ENCODE measurements around the gene AFF1. TPM values are rescaled to one million over a fixed set of nuclear protein-coding genes. Genes with fewer than 3 reads are reported as not detected.
A peak's percentile ranks its signal among the peaks of the same experiment; 100 is the strongest.

The AFF1 gene
- polyA plus RNA-seq, 3 donors from 2014 or later: 10.1 to 35.3 (median 13.9) TPM

DNA sequence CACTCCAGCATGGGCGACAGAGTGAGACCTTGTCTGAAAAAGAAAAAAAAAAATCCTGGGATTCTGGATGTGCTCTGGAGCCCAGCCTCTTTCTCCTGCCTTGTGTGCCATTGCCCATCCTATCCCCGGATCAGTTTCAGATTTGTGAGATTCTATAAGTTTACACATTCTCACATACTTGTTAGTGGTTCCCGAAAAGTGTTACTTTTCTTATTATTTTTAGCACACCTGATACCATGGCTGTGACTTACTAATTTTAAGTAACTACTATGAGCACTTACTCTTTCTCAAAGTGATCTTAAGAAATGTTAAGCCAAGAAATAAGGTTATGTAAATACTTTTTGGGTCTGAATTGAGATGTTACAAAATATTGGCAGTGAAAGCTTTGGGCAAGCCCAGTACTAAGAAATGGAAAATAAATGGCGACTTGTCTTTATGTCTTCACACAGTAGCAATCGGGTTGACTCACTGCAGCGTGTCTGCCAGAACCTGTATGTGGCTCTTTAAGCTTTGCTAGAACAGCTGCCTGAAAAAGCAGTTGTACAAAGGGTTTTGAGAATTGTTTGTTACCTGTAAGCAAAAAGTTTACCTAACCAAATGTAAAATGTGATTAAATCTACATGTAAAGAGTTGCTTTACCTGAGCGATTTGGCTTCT is 166.9 kb downstream of the AFF1 start:
- H3K27ac Mint-ChIP-seq: peak overlapping the region in 2 of 6 donors; percentile 6 to 55
- H3K4me1 Mint-ChIP-seq: peaks cover 46 to 57% of the 10 kb centered on the region in 2 donors
- no peak for DNase-seq
- H3K27me3 Mint-ChIP-seq (ENCODE audit: low read depth in 3 of 3): no peaks in the 10 kb centered on the region
- no peaks in the 10 kb centered on the region for H3K9me3 Mint-ChIP-seq
- no peak overlapping the region for H3K4me3 Mint-ChIP-seq
- peaks cover 0 to 4% (median 3%) of the 10 kb centered on the region in 3 donors for H3K36me3 Mint-ChIP-seq

DNA sequence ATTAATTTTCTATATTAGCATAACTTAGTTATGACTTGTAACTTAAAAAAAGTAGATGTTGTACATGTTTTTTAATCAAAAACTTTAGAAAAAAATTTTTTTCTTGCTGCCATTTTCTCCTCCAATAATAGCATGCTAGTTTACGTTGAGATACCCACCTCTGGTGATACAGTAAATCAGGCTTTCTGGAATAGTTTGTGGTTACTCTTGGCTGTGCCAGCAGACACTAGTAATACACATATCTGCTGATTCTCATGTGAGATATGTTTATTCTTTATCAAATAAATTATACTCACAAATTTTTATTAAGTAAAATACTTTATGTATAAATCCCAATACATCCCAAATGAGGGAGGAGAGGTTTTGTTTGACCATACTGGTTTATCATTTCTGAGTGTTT is 168.3 kb downstream of the AFF1 start:
- Mint-ChIP-seq H3K4me3 (no peak overlapping the region), H3K27me3 (ENCODE audit: low read depth in 3 of 3) (no peaks in the 10 kb centered on the region), H3K9me3 (no peaks in the 10 kb centered on the region), H3K4me1 (peaks cover 37 to 45% of the 10 kb centered on the region in 2 donors), H3K27ac (peak overlapping the region in 4 of 6 donors; percentile 4 to 57 (median 46)), H3K36me3 (peaks cover 0 to 13% (median 0%) of the 10 kb centered on the region in 3 donors)
- no peak for DNase-seq

DNA sequence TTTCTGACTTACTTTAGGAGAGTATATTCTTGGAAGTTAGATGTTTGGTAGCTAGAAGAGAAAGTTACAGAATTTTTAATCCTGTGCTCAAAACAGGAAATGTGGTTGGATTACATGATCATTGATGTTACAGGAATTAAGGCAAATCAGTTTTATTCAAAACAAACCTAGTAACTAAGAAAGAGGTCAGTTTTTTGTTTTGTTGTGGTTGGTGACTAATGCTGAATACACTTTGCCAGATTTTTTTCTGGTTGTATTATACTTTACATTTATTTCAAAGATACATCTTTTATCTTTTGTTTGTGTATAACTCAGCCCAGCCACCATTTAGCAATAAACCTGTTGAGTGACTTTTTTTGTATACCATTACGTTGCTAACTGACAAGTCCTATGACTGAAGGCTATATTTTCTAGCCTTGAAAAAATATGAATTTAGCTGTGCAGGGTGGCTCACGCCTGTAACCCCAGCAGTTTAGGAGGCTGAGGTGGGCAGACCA is 168.9 kb downstream of the AFF1 start:
- H3K4me1 Mint-ChIP-seq: peaks cover 36 to 45% of the 10 kb centered on the region in 2 donors
- peak overlapping the region in 1 of 5 donors; percentile 34 for H3K4me3 Mint-ChIP-seq
- H3K9me3 Mint-ChIP-seq: no peaks in the 10 kb centered on the region
- H3K27me3 Mint-ChIP-seq (ENCODE audit: low read depth in 3 of 3): no peaks in the 10 kb centered on the region
- no peak for DNase-seq
- H3K27ac Mint-ChIP-seq: peak overlapping the region in 5 of 6 donors; percentile 36 to 65 (median 56)
- H3K36me3 Mint-ChIP-seq: peaks cover 0 to 19% (median 3%) of the 10 kb centered on the region in 3 donors

DNA sequence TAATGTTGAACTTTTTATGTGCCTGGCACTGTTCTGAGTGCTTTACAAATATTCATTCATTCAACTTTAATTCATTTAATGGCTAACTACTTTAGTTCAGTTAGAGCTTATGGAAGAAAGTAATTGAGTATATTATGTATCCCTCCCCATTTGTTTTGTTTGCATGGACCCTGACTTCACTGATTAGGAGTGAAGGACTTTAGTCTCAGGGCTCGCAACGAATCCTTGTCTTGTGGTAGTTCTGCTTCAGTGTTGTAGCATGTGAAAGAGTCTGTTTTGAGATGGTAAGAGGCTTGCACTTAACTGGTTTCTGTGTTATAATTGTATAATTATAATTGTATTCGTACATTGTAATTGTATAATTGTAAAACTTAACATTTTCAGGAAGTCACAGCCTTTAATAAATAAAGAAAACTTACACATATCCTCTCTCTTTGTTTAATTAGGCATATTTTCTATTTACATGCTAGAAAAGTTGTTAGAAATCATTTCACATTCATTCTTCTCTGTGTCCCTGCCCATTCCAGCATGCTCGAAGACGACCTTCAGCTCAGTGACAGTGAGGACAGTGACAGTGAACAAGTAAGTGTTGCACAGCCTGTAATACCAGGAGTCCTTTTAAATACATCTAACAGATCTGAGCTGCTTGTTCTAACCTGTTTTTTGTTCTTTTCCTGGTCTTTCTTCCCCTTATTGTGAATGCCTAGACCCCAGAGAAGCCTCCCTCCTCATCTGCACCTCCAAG is 170.5 kb downstream of the AFF1 start:
- H3K9me3 Mint-ChIP-seq: no peaks in the 10 kb centered on the region
- peaks cover 34 to 45% of the 10 kb centered on the region in 2 donors for H3K4me1 Mint-ChIP-seq
- H3K27ac Mint-ChIP-seq: peak overlapping the region in 2 of 6 donors; percentile 23 to 51
- DNase-seq: no peak
- no peak overlapping the region for H3K4me3 Mint-ChIP-seq
- H3K36me3 Mint-ChIP-seq: peaks cover 0 to 27% (median 10%) of the 10 kb centered on the region in 3 donors
- no peaks in the 10 kb centered on the region for H3K27me3 Mint-ChIP-seq (ENCODE audit: low read depth in 3 of 3)

DNA sequence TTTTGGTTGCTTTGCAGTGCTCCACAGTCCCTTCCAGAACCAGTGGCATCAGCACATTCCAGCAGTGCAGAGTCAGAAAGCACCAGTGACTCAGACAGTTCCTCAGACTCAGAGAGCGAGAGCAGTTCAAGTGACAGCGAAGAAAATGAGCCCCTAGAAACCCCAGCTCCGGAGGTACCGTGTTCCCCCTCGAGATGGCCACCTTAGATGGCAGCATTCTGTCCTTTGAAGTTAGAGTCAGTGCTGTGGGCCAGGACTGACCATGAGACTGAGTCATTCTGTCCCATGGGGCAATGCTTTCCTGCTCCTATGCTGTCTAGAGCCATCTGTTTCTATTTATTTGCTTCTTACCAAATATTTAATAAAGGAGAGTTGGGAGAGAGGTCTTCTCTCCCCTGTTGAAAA is 173.3 kb downstream of the AFF1 start:
- H3K36me3 Mint-ChIP-seq: peaks cover 0 to 30% (median 10%) of the 10 kb centered on the region in 3 donors
- no peak for DNase-seq
- no peaks in the 10 kb centered on the region for H3K27me3 Mint-ChIP-seq (ENCODE audit: low read depth in 3 of 3)
- H3K4me1 Mint-ChIP-seq: peaks cover 33 to 42% of the 10 kb centered on the region in 2 donors
- no peak overlapping the region for H3K4me3 Mint-ChIP-seq
- H3K9me3 Mint-ChIP-seq: no peaks in the 10 kb centered on the region
- peak overlapping the region in 2 of 6 donors; percentile 30 to 57 for H3K27ac Mint-ChIP-seq

DNA sequence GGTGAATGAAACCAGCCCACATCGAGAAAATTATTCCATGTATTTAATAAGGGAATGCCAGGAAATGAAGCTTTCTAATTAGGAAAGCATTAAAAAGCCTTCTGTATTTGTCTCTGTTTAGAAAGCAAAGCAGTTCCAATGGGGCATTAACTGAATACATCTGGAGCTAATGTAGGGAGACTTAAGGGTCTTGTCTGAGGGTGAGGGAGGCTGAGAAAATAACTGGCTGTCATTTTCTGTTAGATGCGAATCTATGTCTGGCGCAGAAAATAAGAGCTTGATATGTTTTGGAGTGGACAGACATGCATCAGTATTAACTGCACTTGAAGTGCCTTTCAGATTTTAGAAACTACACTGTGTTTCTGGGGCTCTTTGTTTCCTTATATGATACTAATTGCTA is 174.3 kb downstream of the AFF1 start:
- Mint-ChIP-seq H3K27me3 (ENCODE audit: low read depth in 3 of 3) (no peaks in the 10 kb centered on the region), H3K4me3 (no peak overlapping the region), H3K27ac (peak overlapping the region in 5 of 6 donors; percentile 24 to 65 (median 42)), H3K9me3 (no peaks in the 10 kb centered on the region), H3K4me1 (peaks cover 24 to 37% of the 10 kb centered on the region in 2 donors), H3K36me3 (peaks cover under 1 to 36% (median 10%) of the 10 kb centered on the region in 3 donors)
- no peak for DNase-seq

DNA sequence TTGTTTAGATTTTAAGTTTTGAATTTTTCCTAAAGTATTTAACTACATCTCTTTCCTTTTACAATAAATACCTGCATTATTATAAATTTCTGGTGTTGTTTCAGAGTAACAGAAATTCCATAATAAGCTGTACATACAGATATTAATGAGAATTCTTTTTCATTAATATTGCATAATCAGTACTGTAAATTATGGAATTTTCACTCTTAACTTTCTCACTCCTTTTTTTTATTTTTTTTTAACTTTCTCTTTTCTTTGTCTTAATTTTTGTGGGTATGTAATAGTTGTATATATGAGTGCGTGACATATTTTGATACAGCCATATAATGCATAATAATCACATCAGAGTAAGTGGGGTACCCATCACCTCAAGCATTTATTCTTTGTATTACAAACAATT is 175.1 kb downstream of the AFF1 start:
- Mint-ChIP-seq H3K36me3 (peaks cover 3 to 38% (median 10%) of the 10 kb centered on the region in 3 donors), H3K4me3 (no peak overlapping the region), H3K4me1 (peaks cover 18 to 29% of the 10 kb centered on the region in 2 donors), H3K9me3 (no peaks in the 10 kb centered on the region), H3K27me3 (ENCODE audit: low read depth in 3 of 3) (no peaks in the 10 kb centered on the region), H3K27ac (no peak overlapping the region)
- DNase-seq: no peak

DNA sequence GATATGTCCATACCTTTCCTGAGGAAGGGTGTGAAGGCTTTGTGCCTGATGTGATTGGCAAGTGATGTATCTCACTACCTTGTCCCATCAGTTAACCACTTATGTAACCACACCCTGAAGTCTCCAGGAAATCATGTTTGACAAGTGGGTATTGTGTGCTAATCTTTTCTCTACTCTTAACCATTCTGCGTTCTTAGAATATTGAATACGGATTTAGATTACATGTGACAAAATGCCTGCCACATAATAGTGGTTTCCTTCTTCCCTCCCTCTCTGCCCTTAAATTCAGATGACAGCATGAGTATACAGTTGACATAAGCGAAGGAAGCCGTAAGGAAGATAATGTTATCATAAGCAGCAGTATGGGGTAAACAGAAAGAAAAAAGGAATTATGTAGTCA is 177.3 kb downstream of the AFF1 start:
- no peaks in the 10 kb centered on the region for H3K9me3 Mint-ChIP-seq
- H3K27ac Mint-ChIP-seq: peak overlapping the region; percentile 13 to 84 (median 74)
- H3K36me3 Mint-ChIP-seq: peaks cover 10 to 51% (median 15%) of the 10 kb centered on the region in 3 donors
- peaks cover 0 to 1% (median 0%) of the 10 kb centered on the region in 3 donors for H3K27me3 Mint-ChIP-seq (ENCODE audit: low read depth in 3 of 3)
- H3K4me1 Mint-ChIP-seq: peaks cover 16 to 21% of the 10 kb centered on the region in 2 donors
- DNase-seq: no peak
- H3K4me3 Mint-ChIP-seq: peak overlapping the region in 3 of 5 donors; percentile 26 to 46 (median 34)

DNA sequence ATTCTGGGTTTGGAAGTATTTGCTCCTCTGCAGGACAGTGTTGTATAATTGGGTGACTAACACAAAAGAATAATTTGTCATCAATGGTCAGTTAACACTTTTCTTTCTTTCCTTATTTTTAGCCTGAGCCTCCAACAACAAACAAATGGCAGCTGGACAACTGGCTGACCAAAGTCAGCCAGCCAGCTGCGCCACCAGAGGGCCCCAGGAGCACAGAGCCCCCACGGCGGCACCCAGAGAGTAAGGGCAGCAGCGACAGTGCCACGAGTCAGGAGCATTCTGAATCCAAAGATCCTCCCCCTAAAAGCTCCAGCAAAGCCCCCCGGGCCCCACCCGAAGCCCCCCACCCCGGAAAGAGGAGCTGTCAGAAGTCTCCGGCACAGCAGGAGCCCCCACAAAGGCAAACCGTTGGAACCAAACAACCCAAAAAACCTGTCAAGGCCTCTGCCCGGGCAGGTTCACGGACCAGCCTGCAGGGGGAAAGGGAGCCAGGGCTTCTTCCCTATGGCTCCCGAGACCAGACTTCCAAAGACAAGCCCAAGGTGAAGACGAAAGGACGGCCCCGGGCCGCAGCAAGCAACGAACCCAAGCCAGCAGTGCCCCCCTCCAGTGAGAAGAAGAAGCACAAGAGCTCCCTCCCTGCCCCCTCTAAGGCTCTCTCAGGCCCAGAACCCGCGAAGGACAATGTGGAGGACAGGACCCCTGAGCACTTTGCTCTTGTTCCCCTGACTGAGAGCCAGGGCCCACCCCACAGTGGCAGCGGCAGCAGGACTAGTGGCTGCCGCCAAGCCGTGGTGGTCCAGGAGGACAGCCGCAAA is 179.6 kb downstream of the AFF1 start:
- H3K9me3 Mint-ChIP-seq: no peaks in the 10 kb centered on the region
- no peak overlapping the region for H3K4me3 Mint-ChIP-seq
- H3K4me1 Mint-ChIP-seq: peaks cover 18 to 21% of the 10 kb centered on the region in 2 donors
- peaks cover 0 to 34% (median 15%) of the 10 kb centered on the region in 3 donors for H3K36me3 Mint-ChIP-seq
- peaks cover 0 to 1% (median 0%) of the 10 kb centered on the region in 3 donors for H3K27me3 Mint-ChIP-seq (ENCODE audit: low read depth in 3 of 3)
- no peak overlapping the region for H3K27ac Mint-ChIP-seq
- DNase-seq: no peak

DNA sequence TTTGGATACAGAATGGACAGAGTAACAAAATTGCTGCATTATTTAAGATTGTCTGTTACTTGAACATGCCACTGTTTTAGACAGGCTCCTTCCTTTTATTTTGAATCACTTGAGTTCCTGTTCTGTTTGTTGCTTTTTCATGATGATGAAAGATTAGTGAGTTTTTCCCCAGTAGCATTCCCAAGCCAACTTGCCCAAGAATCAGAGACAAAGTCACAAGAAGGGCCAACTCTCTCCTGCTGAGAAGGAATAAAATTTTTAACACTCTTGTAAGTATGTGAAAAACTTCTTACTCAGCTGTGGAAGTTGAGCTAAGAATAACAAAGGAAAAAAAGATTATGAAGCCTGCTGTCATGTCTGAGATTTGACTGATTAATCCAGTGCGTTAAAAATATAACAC is 181.4 kb downstream of the AFF1 start:
- Mint-ChIP-seq H3K27ac (no peak overlapping the region), H3K9me3 (no peaks in the 10 kb centered on the region), H3K4me3 (no peak overlapping the region), H3K4me1 (peaks cover 22 to 33% of the 10 kb centered on the region in 2 donors), H3K36me3 (peaks cover 3 to 44% (median 15%) of the 10 kb centered on the region in 3 donors), H3K27me3 (ENCODE audit: low read depth in 3 of 3) (peaks cover 0 to 4% (median 0%) of the 10 kb centered on the region in 3 donors)
- no peak for DNase-seq

DNA sequence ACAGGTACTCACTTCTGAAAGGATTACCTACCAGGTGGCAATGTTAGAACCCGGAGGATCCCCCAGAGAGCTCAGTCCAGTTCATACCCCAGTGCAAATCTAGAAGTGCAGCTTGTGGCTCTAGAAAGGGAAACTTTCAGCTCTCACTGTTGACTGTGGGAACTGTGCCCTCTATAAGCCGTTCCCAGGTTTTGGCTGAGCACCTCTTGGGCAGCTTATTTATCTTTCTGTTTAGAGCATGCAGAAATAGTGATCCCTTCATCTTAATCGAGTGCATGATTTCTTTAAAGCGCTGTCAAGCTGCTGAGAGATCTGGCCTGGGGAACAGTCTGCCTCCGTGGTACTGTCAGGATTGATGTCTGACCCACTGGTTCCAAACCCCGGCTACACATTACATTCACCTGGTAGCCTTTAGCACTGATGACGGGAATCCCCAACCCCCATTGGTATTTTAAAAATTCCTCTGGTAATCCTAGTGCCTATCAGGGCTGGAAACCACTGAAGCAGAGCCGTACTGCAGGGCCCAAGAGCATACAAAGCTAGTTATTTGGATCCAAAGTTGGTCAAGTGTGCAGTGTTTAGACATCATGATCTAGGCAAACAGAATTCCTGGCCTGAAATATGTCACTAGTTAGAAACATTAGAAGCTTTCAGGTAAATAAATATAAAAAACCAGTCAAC is 182.4 kb downstream of the AFF1 start:
- Mint-ChIP-seq H3K9me3 (no peaks in the 10 kb centered on the region), H3K4me1 (peaks cover 18 to 36% of the 10 kb centered on the region in 2 donors), H3K27ac (peak overlapping the region in 2 of 6 donors; percentile 29 to 49), H3K36me3 (peaks cover 3 to 38% (median 15%) of the 10 kb centered on the region in 3 donors), H3K4me3 (no peak overlapping the region), H3K27me3 (ENCODE audit: low read depth in 3 of 3) (peaks cover 0 to 6% (median 0%) of the 10 kb centered on the region in 3 donors)
- no peak for DNase-seq

DNA sequence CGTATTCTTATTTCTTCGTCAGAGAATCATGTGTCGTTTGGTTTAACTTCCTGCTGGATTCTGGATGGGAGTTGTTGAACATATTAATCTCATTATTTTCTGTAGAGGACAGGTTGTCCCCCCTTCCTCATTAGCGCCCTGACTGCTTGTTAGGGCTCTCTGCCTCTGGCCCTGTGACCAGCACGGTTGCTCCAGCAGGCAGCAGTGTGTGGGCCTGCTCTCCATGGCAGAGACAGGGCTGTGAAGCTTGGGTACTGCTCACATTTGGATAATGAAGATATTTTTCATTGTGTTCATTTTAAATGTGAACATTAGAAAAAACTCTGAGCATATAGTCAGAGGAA is 182.9 kb downstream of the AFF1 start:
- no peak overlapping the region for H3K4me3 Mint-ChIP-seq
- no peaks in the 10 kb centered on the region for H3K9me3 Mint-ChIP-seq
- no peak for DNase-seq
- peaks cover 3 to 41% (median 15%) of the 10 kb centered on the region in 3 donors for H3K36me3 Mint-ChIP-seq
- H3K27me3 Mint-ChIP-seq (ENCODE audit: low read depth in 3 of 3): peaks cover 0 to 6% (median 0%) of the 10 kb centered on the region in 3 donors
- peaks cover 12 to 36% of the 10 kb centered on the region in 2 donors for H3K4me1 Mint-ChIP-seq
- peak overlapping the region in 2 of 6 donors; percentile 20 to 29 for H3K27ac Mint-ChIP-seq

DNA sequence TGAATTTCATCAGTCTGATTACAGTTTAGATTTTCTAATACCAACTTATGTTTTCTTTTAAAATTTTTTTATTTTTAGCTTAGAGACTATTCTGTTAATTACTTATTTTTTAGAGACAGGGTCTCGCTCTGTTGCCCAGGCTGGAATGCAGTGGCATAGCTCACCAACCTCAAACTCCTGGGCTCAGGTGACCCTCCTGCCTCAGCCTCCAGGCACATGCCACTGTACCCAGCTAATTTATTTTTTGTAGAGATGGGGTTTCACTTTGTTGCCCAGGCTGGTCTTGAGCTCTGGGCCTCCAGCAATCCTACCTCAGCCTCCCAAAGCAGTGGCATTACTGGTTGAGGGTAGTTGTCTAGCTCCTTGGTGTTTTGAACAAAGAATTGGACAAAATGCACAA is 183.6 kb downstream of the AFF1 start:
- Mint-ChIP-seq H3K9me3 (no peaks in the 10 kb centered on the region), H3K4me1 (peaks cover 10 to 32% of the 10 kb centered on the region in 2 donors), H3K36me3 (peaks cover 3 to 40% (median 15%) of the 10 kb centered on the region in 3 donors), H3K4me3 (no peak overlapping the region), H3K27me3 (ENCODE audit: low read depth in 3 of 3) (peaks cover 0 to 6% (median 0%) of the 10 kb centered on the region in 3 donors), H3K27ac (peak overlapping the region in 1 of 6 donors; percentile 28)
- no peak for DNase-seq
